Muscle layer of colon (tissue), 2 donors: ENCODE results near the gene GNPAT.
A peak's percentile ranks its signal among the peaks of the same experiment; 100 is the strongest.
"Not testable (repeated sequence)": the region's sequence is repeated elsewhere in the genome, so short reads cannot be mapped to it uniquely, and the experiment has no call there.

Experiments
- H3K27ac ChIP-seq: one replicate; pipeline ENCODE4 v1.7.0; 2013; ENCODE audit warnings: low read depth, mild to moderate bottlenecking, low read length, moderate library complexity
- H3K27me3 ChIP-seq, 2 donors: one replicate each; pipeline ENCODE4 v1.7.0; 2013; ENCODE audit warnings: low read length in 2 of 2, mild to moderate bottlenecking in 2 of 2; ENCODE audit not compliant: insufficient read depth in 2 of 2, control insufficient read depth in 1 of 2
- H3K36me3 ChIP-seq: one replicate; pipeline ENCODE4 v1.7.0; 2013; ENCODE audit warnings: mild to moderate bottlenecking, low read length; ENCODE audit not compliant: insufficient read depth
- H3K4me1 ChIP-seq: one replicate; pipeline ENCODE4 v1.7.0; 2013; ENCODE audit warnings: mild to moderate bottlenecking, low read length; ENCODE audit not compliant: insufficient read depth
- H3K4me3 ChIP-seq, 2 donors: one replicate each; pipeline ENCODE4 v1.7.0; 2013; ENCODE audit warnings: low read length in 2 of 2, low read depth in 1 of 2, mild to moderate bottlenecking in 1 of 2, moderate library complexity in 1 of 2
- H3K9ac ChIP-seq: one replicate; pipeline ENCODE4 v1.7.0; 2013; ENCODE audit warnings: low read length
- H3K9me3 ChIP-seq: one replicate; pipeline ENCODE4 v1.7.0; 2013; ENCODE audit warnings: mild to moderate bottlenecking, low read length
- donor health status: abdominal sarcoma.
- donor health status: Adenocarcinoma of cecum.

The GNPAT gene

DNA sequence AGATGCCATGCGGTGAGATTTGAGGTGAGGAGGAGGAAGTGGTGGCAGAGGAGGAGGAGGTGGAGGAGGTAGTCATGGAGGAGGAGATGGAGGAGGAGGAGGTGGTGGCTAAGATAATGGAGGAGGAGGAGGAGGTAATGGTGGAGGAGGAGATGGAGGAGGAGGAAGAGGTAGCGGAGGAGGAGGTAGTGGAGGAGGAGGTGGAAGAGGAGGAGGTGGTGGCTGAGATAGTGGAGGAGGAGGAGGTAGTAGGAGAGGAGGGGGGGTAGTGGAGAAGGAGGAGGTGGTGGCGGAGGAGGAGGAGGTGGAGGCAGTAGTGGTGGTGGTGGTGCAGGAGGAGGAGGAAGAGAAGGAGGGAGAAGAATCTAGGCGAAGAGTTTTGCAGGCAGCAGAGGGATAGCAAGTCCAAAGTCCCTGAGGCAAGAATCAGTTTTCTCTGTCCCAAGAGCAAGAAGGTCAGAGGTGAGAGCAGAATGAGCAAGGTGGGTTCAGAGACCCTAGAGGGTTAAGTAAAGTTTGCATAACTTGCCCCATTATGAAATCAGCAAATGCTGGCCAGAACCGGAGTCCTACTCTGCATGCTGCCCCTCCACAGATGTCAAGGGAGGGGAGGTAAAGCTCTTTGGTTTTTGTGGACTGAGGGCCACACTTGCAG lies 38.9 kb upstream of the GNPAT start:
- H3K27me3 ChIP-seq, result no peaks in the 10 kb centered on the region

DNA sequence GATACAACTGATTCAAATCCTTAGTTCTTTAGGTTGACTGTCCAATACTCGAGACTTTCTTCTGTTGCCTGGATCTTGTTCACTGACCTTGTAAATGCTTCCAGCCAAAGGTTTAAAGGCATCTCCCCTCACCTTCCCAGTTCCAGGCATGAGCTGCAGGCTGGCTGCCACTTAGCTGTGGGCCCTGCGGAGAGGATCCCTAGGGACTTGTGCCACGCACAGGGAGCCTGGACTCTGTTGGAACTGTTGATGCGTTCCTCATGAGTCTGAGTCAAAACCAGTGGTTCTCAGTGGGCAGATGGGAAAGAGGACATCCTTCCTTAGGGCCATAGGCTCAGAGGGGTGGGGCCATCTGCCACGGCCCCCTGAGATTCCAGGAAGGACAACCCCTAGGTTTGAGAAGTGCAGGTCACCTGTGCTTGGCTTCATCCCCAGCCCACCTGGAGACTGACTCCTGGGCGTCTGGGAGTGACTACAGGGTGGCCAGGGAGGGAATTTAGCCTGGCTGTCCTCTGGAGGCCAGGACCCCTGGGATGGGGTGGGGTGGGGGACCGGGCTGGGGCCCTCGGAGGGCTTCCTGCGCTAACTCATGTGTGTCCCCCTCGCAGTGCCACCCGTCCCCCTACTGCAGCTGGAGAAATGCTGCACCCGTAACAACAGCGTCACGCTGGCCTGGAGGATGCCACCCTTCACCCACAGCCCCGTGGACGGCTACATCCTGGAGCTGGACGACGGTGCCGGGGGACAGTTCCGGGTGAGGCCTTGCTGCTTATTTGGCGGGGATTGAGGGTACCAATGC lies 37.6 kb upstream of the GNPAT start:
- no peaks in the 10 kb centered on the region for H3K4me1 ChIP-seq
- no peak overlapping the region for H3K27ac ChIP-seq
- no peaks in the 10 kb centered on the region for H3K9me3 ChIP-seq
- H3K4me3 ChIP-seq, result no peak overlapping the region
- H3K36me3 ChIP-seq, result no peaks in the 10 kb centered on the region
- no peak overlapping the region for H3K9ac ChIP-seq
- H3K27me3 ChIP-seq, result no peaks in the 10 kb centered on the region

More for the DNA sequence above, 38.9 kb upstream of the GNPAT start:
- Histone ChIP-seq H3K4me3 (no peak overlapping the region), H3K9me3 (no peaks in the 10 kb centered on the region), H3K9ac (no peak overlapping the region), H3K36me3 (no peaks in the 10 kb centered on the region), H3K4me1 (no peaks in the 10 kb centered on the region), H3K27ac (no peak overlapping the region)

DNA sequence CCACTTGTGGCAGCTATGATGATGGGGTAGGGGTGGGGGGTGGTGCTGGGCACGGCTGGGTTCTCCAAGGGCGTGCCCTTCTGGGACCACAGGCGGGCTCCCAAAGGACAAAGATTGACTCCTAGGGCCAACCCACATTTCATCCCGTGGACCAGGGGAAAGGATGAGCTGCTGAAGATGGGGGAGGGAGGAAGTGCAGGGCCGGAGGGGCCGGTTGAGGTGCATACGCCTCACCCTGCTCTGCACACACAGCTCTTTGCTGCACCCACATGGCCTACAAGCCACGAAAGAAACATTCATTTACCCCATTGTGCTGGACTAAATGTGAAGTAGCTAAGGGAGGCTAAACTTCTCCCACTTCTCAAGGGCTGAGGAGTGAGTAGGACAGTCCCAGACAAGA lies 34.2 kb upstream of the GNPAT start:
- Histone ChIP-seq H3K9ac (no peak overlapping the region), H3K27me3 (no peaks in the 10 kb centered on the region), H3K27ac (no peak overlapping the region), H3K4me3 (no peak overlapping the region), H3K4me1 (peaks cover 8% of the 10 kb centered on the region), H3K36me3 (no peaks in the 10 kb centered on the region), H3K9me3 (no peaks in the 10 kb centered on the region)

DNA sequence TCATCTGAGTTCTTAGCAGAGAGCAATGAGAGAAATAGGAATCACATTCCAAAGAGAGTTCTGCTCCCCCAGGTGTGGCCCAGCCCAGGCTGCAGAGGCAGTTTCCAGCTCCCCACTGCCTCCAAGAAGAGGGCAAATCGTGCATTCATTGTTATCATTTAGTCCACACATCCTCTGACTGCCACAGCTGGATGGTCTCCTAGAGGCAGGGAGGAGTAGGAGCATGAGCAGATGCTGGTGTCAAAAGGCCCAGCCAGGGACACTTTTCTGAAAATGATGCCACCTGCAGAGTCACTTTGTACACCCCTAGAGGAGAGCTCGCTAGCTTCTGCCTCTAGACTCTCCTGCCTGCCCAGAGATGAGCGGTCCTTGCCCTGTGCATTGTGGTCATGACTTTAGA lies 33.6 kb upstream of the GNPAT start:
- peaks cover 8% of the 10 kb centered on the region for H3K4me1 ChIP-seq
- H3K36me3 ChIP-seq, result no peaks in the 10 kb centered on the region
- no peaks in the 10 kb centered on the region for H3K27me3 ChIP-seq
- no peak overlapping the region for H3K4me3 ChIP-seq
- H3K9me3 ChIP-seq, result no peaks in the 10 kb centered on the region
- no peak overlapping the region for H3K9ac ChIP-seq
- no peak overlapping the region for H3K27ac ChIP-seq

DNA sequence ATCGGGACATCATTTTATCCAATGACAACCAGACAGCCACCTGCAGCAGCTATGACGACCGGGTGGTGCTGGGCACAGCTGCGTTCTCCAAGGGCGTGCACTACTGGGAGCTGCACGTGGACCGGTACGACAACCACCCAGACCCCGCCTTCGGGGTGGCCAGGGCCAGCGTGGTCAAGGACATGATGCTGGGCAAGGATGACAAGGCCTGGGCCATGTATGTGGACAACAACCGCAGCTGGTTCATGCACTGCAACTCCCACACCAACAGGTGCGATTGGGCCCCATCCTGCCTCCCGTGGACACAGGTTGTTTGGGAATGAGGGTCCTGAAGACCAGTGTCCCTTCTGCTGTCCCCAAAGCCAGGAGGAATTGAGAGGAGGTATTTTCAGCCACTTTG lies 32.0 kb upstream of the GNPAT start:
- no peaks in the 10 kb centered on the region for H3K36me3 ChIP-seq
- no peaks in the 10 kb centered on the region for H3K9me3 ChIP-seq
- H3K27me3 ChIP-seq, result peaks cover 0 to 4% of the 10 kb centered on the region in 2 donors
- peaks cover 8% of the 10 kb centered on the region for H3K4me1 ChIP-seq
- H3K9ac ChIP-seq, result no peak overlapping the region
- no peak overlapping the region for H3K4me3 ChIP-seq
- H3K27ac ChIP-seq, result no peak overlapping the region

DNA sequence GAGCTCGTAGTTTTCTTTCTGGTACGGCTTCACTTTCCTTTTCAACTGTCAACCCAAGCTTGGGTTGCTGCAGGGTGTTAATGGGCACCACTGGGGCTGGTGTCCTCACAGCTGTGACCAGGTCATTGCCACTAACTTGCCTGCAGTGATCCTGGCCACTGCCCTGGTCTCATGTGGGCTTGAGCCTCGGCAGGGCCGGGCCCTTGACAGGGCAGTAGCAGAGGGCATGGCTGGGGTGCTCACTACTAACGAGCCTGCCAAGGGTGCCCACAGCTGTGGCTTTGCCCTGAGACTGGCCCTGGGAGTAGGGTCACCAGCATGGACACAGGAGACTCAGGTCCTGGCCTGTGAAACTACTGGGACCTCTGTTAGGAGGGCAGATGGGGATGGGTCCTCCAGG lies 31.5 kb upstream of the GNPAT start:
- peaks cover 0 to 4% of the 10 kb centered on the region in 2 donors for H3K27me3 ChIP-seq
- H3K4me3 ChIP-seq, result no peak overlapping the region
- H3K36me3 ChIP-seq, result no peaks in the 10 kb centered on the region
- H3K4me1 ChIP-seq, result peaks cover 8% of the 10 kb centered on the region
- H3K27ac ChIP-seq, result no peak overlapping the region
- no peaks in the 10 kb centered on the region for H3K9me3 ChIP-seq
- no peak overlapping the region for H3K9ac ChIP-seq

DNA sequence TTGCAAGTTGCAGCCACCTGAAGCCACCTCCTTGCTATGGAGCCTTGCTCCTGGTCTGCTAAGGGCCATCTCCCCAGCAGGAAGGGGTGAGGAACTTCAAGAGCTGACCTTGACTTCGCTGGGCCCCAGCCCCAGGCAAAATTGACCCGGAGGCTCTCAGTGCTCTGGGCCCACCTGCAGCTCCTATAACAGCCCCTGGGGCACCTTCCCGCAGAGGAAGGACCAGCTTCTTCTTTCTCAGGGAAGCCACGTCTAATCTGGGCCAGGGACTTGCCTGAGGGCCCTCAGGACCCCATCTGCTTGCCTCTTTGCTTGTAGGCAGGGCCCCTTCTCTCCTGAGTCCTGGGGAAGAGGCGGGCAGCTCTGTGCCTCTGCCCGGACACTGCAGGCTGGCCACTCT lies 30.9 kb upstream of the GNPAT start:
- Histone ChIP-seq H3K9ac (no peak overlapping the region), H3K4me3 (no peak overlapping the region), H3K4me1 (peaks cover 8% of the 10 kb centered on the region), H3K27me3 (peaks cover 0 to 4% of the 10 kb centered on the region in 2 donors), H3K9me3 (no peaks in the 10 kb centered on the region), H3K27ac (no peak overlapping the region), H3K36me3 (no peaks in the 10 kb centered on the region)

DNA sequence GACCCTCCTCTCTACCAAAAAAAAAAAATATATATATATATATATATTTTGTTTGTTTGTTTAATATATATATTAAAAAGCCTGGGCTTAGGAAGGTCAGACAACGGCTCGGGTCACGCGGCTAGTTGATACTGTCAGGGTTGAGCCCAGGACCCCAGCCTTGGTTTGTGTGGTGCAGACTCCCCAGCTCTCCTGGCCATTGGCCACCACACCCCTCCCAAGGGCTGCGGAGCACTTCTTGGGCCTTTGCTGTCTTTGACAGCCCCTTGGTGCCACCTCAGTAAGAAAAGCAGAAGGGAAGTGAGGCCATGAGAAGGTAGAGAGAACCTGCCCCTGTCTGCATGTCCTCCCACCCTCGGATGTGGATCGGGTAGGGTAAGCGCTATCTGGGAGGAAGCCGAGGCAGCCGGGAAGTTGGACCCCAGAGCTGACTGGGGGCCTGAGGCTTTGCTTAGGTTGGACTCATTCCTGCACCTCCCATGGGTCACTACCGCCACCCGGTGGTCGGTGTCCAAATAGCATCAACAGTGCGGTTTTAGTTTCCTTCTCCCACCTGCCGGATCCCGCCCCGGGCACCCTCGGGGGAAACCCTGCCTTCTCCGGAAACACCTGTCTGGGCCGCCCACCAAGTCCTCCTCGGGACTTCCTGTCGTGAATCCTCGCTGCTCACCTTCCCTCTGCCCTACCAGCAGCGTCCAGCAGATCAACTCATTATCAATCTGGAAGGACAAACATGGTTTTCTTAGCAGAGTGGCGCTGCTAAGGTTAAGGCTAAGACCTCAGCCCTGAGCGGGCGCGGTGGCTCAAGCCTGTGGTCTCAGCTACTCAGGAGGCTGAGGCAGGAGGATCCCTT lies 29.8 kb upstream of the GNPAT start:
- H3K4me1 ChIP-seq, result peaks cover 8% of the 10 kb centered on the region
- no peaks in the 10 kb centered on the region for H3K9me3 ChIP-seq
- H3K4me3 ChIP-seq, result peak overlapping the region; percentile 51 to 59
- peaks cover 0 to 4% of the 10 kb centered on the region in 2 donors for H3K27me3 ChIP-seq
- H3K9ac ChIP-seq, result no peak overlapping the region
- H3K36me3 ChIP-seq, result no peaks in the 10 kb centered on the region
- H3K27ac ChIP-seq, result no peak overlapping the region

DNA sequence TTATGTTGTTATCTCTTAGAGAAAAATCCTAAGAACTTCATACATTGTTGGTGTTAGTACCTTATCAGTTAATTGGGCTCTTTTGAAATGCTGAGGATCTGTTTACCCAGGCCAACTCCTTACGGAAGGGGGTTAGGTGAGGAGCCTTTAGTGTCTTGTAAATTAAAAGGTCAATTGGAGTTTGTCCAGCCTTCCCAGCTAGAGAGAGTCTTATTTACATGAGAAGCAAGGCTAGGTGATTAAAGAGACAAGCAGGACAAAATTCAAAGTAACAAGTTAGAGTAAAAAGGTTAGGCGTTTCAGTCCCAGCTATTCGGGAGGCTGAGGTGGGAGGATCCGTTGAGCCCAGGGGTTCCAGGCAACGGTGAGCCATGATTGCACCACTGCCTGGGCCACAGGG lies 28.7 kb upstream of the GNPAT start:
- H3K9ac ChIP-seq, H3K9me3 ChIP-seq, H3K4me1 ChIP-seq, H3K27me3 ChIP-seq, H3K4me3 ChIP-seq, H3K36me3 ChIP-seq, H3K27ac ChIP-seq: not testable (repeated sequence)

DNA sequence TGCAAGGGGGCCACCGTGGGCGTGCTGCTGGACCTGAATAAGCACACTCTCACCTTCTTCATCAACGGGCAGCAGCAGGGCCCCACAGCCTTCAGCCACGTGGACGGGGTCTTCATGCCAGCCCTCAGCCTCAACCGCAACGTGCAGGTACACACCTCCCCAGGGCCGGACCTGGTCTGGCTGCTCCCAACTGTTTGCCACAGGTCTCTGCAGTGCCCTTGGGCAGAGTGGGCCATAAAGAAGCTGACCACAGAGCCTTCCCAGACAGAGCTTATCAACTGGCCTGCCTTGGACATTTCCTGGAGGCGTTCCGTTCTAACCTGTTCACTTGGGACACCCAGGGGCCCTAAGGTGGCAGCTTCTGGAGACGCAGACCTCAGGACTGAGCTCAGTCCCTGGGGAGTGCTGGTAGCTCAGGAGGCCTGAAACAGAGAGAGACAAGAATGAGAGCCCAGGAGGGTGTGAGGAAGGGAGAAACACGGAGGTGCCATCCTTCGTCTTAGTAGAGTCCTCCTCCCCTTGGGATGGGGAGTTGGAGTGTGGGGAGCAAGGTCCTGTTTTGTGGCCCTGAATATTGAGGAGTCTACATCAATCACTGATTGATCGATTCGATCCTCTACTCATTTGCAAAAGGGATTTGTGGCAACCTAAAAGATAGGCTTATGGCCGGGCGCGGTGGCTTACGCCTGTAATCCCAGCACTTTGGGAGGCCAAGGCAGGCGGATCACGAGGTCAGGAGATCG lies 27.0 kb upstream of the GNPAT start:
- no peaks in the 10 kb centered on the region for H3K9me3 ChIP-seq
- H3K4me3 ChIP-seq, result no peak overlapping the region
- peaks cover 8% of the 10 kb centered on the region for H3K4me1 ChIP-seq
- H3K27ac ChIP-seq, result no peak overlapping the region
- H3K36me3 ChIP-seq, result no peaks in the 10 kb centered on the region
- H3K9ac ChIP-seq, result no peak overlapping the region
- H3K27me3 ChIP-seq, result peaks cover 0 to 9% of the 10 kb centered on the region in 2 donors
